ENCODE results near the gene ICAM3.

Gene ICAM3

GRCh38 chr19:10292206-10292788, 47.1 kb downstream of the ICAM3 start:
- peak; percentile 53 to 61 for DNase-seq (ENCODE audit: low read depth in 2 of 2)

- no peak for DNase-seq (ENCODE audit: low read depth in 2 of 2)
These were observed 47.7 kb downstream of the ICAM3 start for GRCh38 chr19:10291554-10292205.

GRCh38 chr19:10290876-10291553, 48.4 kb downstream of the ICAM3 start:
- DNase-seq (ENCODE audit: low read depth in 2 of 2): peak in 1 of 2 donors; percentile 51

- DNase-seq (ENCODE audit: low read depth in 2 of 2): no peak
These were observed 49.0 kb downstream of the ICAM3 start for GRCh38 chr19:10290357-10290875.

- DNase-seq (ENCODE audit: low read depth in 2 of 2): peak; percentile 47 to 70
These were observed 49.5 kb downstream of the ICAM3 start, which contains the start of gene ICAM5 for GRCh38 chr19:10289836-10290356. Gene ICAM5, plus strand, starts transcription at chr19:10289952. Its CDS starts 92 bp downstream, at chr19:10290044.

- DNase-seq (ENCODE audit: low read depth in 2 of 2): peak in 1 of 2 donors; percentile 63
These were observed 50.1 kb downstream of the ICAM3 start for GRCh38 chr19:10289167-10289835.

GRCh38 chr19:10288662-10289166, 50.7 kb downstream of the ICAM3 start:
- peak in 1 of 2 donors; percentile 43 for DNase-seq (ENCODE audit: low read depth in 2 of 2)

GRCh38 chr19:10286803-10287737, 52.4 kb downstream of the ICAM3 start, which contains the start of gene ICAM4:
Gene ICAM4, plus strand, starts transcription at chr19:10286955. Its CDS starts 58 bp downstream, at chr19:10287013.
- peak in 1 of 2 donors; percentile 37 for DNase-seq (ENCODE audit: low read depth in 2 of 2)

- no peak for DNase-seq (ENCODE audit: low read depth in 2 of 2)
These were observed 54.0 kb downstream of the ICAM3 start for GRCh38 chr19:10285393-10285792.

- DNase-seq (ENCODE audit: low read depth in 2 of 2): no peak
These were observed 54.5 kb downstream of the ICAM3 start for GRCh38 chr19:10284960-10285278.

- DNase-seq (ENCODE audit: low read depth in 2 of 2): no peak
These were observed 55.1 kb downstream of the ICAM3 start for GRCh38 chr19:10284065-10284959.

Measured in stimulated activated CD4-positive, alpha-beta T cell treated with anti-CD3 and anti-CD28 coated beads, Interleukin-1b, Interleukin-23, amount 100 ng/mL, for 4 hours (primary cell).